GM18873 (cell line): ENCODE data around the gene PTPRT.

ENCODE experiments used
- ATAC-seq: cut with Tn5 transposase; IDR thresholded peaks from one replicate; pipeline ENCODE4 v1.9.1; 2021; ENCODE audit warnings: mild to moderate bottlenecking, moderate library complexity, moderate number of reproducible peaks; ENCODE audit not compliant: unreplicated experiment, low FRiP score

PTPRT gene

DNA sequence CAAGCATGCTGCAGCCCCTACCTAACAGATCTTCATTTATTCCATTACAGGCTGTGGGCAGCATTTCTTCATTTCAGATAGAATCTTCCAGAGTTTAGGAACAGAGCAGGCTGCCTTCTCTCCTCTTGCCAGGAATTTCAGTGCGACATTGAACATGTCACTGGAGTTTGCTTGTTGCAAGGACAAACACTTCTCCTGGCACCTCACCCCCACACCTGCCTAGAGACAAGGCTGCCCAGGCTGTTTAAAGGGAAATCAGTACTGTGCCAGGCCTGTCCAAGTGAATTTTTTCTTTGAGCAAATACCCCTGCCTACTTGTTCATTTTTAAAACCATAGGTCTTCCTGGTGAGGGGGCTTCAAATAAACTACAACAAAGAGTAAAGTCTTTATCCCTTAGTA is 594.1 kb downstream of the PTPRT start:
- ATAC-seq = no peak

- ATAC-seq = no peak
Measured at GRCh38 chr20:42594659-42595058, 595.0 kb downstream of the PTPRT start.

- no peak for ATAC-seq
Measured at GRCh38 chr20:42594011-42594410, 595.7 kb downstream of the PTPRT start.

GRCh38 chr20:42589976-42590639 is 599.6 kb downstream of the PTPRT start:
- ATAC-seq = no peak

DNA sequence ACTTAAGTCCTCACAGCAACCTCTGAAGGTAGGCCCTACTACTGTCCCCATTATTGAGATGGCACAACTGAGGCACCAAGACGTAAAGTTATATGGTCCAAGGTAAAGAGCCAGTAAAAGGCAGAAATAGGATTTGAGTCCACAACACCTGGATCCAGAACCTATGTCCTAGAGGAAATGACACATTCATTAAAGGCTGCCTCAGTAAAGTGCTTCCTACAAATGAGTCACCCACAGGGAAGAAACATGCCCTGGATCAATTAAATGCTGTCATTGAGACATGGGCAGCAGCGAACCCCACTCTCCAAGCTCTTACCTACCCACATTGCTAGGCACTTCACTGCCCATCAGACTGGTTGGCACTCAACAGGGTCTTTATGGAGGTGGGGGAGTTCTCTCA is 600.9 kb downstream of the PTPRT start:
- ATAC-seq = no peak

- no peak for ATAC-seq
Measured at GRCh38 chr20:42587427-42587826, 602.3 kb downstream of the PTPRT start.

DNA sequence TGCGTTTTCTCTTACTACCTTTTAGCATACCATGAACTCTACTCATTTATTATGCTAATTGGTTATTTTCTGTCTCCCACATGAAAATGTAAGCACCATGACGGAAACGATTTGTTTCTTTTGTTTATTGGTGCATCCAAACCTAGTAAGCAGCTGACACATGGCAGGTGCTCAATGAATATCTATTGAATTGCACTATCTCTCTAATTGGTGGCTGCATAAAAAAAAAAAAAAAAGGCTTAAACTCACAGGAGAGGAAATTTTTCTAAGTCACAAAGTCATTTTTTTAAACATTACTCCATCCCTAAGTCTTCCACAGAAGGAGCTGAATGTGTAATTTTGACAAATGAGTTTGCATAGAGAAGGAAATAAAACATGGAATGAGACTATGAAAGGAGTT is 608.4 kb downstream of the PTPRT start:
- ATAC-seq = no peak

DNA sequence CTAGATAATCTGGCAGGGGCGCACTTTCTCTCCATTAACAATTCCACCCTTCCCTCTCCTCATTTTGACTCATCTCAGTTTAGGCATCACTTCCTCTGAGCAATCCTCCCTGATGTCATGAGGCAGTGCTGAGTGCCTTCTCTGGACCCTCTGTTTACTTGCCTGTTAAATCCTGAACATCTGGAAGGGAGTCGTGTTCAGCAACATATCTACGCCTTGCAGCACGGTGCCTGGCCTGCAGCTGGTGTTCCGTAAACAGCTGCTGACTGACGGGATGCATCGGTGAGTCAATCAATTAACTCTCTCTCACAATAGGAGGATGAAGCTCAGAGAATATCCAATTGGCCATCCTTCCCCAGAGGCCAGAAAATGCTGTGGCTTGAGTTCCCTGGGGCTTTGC is 613.5 kb downstream of the PTPRT start:
- ATAC-seq = no peak

DNA sequence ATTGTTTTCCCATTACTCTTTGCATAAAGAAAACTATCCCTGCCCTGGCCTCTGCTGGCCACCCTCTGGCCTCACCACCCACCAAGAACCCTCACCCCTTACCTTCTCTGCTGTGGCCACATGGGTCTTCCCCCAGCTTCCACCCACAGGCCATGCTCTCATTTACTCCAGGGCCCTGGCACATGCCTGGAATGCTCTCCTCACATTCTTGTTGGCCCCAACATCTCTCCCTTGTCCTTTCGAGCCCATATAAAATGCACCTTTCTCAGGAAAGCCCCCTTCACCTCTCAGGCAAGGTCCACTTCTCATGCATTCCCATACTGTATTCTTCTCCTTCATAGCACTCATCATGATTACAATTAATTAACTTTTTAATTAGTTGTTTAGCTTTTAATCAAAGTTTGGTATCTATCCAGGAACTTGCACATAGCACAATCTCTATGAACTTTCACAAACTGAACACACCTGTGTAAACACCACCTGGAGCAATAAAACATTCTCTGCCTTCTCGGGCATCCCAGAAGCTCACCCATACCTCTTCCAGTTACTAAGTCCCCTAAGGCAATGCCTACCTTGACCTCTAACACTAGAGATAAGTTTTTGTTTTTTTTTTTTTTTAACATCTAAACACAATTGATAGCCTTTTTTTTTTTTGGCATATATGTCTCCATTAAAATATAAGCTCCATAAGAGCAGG is 617.2 kb downstream of the PTPRT start:
- ATAC-seq = no peak

DNA sequence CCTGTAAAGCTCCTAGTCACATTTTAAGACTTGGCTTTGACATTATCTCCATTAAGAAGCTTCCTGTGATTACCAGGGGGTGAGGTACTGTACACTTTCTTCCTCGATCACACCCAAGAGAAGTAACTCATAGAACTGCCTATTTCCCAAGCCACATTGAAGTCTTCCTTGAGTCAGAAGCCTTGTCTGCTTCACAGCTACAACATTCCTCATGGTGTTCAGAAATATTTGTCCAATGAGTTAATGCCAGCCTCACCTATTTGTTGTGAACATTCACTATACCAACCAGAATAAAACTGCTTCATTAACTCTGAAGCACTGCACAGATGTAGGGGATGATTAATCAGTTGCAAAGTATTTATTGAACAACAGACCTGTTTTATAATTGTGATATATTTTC is 622.3 kb downstream of the PTPRT start:
- no peak for ATAC-seq

DNA sequence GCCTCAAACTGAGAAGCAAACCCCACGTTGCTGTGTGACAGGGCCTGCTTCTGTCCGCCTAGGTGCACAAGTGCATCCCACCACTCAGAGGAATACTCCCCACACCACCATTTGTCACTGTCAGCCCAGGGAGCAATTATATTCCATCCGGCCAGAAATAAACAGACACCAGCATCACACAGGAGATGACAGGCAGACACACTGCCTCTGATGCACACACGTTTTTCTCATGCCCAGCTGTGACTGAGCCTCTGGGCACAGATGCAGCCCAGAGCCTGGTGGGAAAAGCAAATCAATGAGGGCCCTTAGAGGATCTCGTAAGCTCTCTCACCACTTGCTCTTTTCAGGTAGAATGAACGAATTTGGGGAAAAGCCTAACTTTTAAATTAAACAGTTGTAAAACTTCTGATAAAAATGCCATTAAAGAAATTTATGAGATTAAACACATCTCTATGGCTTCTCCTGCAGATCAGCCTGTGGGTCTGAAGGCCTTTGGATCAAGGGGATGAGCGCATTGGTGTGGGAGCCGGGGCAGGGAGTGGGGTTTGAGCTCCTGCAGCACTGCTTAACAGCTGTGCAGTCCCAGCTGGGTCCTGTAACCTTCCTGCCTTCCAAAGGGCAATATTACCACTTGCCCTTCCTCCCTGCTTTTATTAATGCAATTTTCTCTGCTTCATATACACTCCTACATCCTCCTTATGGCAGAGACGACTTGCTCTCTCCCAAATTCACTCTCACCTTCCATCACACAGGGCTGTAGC is 624.3 kb downstream of the PTPRT start:
- ATAC-seq = no peak

DNA sequence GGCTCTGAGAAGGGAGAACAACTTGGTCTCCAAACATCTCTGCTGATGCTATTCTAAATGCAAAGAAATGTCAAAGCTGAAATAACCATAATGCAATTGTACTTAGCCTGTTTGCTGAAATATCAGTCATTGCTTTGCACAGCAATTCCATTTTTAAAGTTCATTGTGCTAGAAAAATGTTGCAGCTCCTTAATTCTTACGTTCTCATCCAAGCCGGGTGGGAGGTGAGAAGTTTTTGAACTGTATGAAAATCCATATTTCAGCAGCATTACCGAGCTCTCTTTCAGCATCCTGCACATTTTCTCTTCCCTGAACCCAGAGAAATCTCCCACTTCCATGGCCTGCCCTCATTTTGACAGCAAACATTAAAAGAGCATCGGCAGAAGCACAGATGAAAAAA is 630.0 kb downstream of the PTPRT start:
- ATAC-seq = no peak

DNA sequence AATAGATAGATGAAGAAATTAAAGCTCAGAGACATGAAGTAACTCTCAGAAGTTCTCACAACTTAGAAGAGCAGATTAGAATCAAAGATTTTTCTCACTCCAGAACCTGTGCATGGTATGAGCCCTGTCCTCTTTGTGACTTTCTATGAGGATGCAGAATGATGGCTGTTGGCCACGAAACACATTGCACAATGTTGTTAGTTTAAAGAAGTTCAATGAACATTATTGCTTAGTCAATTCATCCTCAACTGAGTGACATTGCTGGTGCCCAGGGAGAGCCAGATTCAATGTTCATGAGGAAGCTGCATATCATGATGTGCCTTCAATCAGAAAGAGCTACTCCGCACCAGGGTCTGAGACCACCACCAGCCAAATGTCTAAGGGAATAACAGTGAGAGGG is 633.1 kb downstream of the PTPRT start:
- no peak for ATAC-seq

- ATAC-seq = no peak
Measured at GRCh38 chr20:42553374-42553773, 636.3 kb downstream of the PTPRT start.

GRCh38 chr20:42549496-42549895 is 640.2 kb downstream of the PTPRT start:
- ATAC-seq = no peak

DNA sequence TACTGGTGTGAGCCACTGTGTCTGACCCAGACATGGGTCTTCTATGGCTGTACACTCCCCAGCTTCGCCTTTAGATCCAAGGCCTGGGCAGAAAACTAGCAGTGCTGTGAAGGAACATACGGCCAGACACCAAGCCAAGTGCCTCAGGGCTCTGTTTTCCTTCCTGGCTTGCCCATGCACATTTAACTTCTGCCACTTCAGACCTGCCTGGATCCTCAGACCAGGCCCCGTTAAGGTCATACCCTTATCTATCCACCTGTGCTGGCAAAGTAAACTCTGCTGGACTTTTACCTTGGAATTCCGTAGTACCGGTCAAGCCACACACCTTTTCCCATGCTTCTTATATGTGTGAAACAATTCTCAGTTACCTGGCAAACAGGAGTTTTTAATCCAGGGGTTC is 644.8 kb downstream of the PTPRT start:
- ATAC-seq = no peak

DNA sequence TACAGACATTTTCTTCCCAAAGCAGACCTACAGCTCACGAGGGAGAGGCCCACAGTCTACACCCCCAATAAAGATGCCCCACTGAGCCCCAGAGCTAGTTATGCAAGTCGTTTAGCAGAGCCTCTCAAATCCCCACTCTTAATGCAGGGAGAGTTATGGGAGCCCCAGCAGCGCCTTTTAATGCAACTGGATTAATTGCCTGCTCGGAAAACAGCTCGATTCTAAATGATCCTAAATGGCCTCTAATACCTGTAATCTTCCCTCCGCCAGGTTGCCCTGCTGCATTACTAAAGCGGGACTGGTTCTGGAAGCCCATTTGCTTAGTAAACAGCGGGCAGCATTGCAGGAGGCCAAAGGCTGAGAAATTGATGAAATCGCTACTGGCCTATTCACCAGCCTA is 656.9 kb downstream of the PTPRT start:
- ATAC-seq = no peak

- no peak for ATAC-seq
Measured at GRCh38 chr20:42531508-42531961, 658.2 kb downstream of the PTPRT start.

- ATAC-seq = no peak
Measured at GRCh38 chr20:42530855-42531448, 658.8 kb downstream of the PTPRT start.

- ATAC-seq = no peak
Measured at GRCh38 chr20:42530191-42530590, 659.5 kb downstream of the PTPRT start.

GRCh38 chr20:42524058-42524457 is 665.6 kb downstream of the PTPRT start:
- no peak for ATAC-seq
